SU-DHL-6 (cell line): ENCODE results near the gene GPR68.

Experiments used
- EZH2phosphoT487 ChIP-seq: fragments of 200-600 bp; sonication (generic), shearing (Covaris generic); conservative IDR thresholded peaks from 2 replicates; pipeline ENCODE4 v1.6.1; 2018; ENCODE audit warnings: mild to moderate bottlenecking, antibody characterized with exemption, low read length, moderate library complexity, mixed read lengths
- TF ChIP-seq, protein P1 (sequence below): fragments of 200-600 bp; sonication (generic); IDR thresholded peaks from one replicate; pipeline ENCODE4 v1.5.1; 2017; ENCODE audit warnings: antibody characterized with exemption, mild to moderate bottlenecking, low read length, moderate library complexity; ENCODE audit not compliant: insufficient read depth, poor library complexity, severe bottlenecking

- TF ChIP-seq, protein P1, sequence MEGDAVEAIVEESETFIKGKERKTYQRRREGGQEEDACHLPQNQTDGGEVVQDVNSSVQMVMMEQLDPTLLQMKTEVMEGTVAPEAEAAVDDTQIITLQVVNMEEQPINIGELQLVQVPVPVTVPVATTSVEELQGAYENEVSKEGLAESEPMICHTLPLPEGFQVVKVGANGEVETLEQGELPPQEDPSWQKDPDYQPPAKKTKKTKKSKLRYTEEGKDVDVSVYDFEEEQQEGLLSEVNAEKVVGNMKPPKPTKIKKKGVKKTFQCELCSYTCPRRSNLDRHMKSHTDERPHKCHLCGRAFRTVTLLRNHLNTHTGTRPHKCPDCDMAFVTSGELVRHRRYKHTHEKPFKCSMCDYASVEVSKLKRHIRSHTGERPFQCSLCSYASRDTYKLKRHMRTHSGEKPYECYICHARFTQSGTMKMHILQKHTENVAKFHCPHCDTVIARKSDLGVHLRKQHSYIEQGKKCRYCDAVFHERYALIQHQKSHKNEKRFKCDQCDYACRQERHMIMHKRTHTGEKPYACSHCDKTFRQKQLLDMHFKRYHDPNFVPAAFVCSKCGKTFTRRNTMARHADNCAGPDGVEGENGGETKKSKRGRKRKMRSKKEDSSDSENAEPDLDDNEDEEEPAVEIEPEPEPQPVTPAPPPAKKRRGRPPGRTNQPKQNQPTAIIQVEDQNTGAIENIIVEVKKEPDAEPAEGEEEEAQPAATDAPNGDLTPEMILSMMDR: no peak
- TF ChIP-seq EZH2phosphoT487: no peak
Observed at GRCh38 chr14:91193069-91193468, 51.4 kb downstream of the GPR68 start.
